ENCODE measurements around the gene FAM177A1. TPM values are rescaled to one million over a fixed set of nuclear protein-coding genes. Genes with fewer than 3 reads are reported as not detected.

The FAM177A1 gene
- total and polyA plus RNA-seq, 2 donors (not counting 3 experiments of a cell fraction or from before 2014, with no cell fraction given), result 19.9 to 64.1 TPM

GRCh38 chr14:35085441-35085840 is 39.4 kb downstream of the FAM177A1 start:
- ChIA-PET POLR2A (no interaction called here), CTCF (no interaction called here)
- intact Hi-C loops (cut with micrococcal nuclease), result no loop called here
- DNase-seq (ENCODE audit: low read depth, low spot score) (no peak), FAIRE-seq (no peak)
- Histone ChIP-seq H3K27me3 (ENCODE audit: control insufficient read depth in 2 of 2, insufficient read depth in 2 of 2, low read length in 2 of 2) (no peaks in the 10 kb centered on the region), H3K9me1 (replicated peaks; ENCODE audit: control insufficient read depth, extremely low read depth, insufficient read depth, low read length) (no peaks in the 10 kb centered on the region), H3K27ac (ENCODE audit: insufficient read depth, low read depth, low read length) (no peak overlapping the region), H2AFZ (ENCODE audit: low read depth, low read length) (no peak overlapping the region), H3K79me2 (ENCODE audit: control insufficient read depth, insufficient read depth, low read length) (no peaks in the 10 kb centered on the region), H3K4me2 (ENCODE audit: insufficient read depth, low read length) (no peak overlapping the region), H3K4me1 (ENCODE audit: control insufficient read depth, extremely low read depth, insufficient read depth, low read length) (no peaks in the 10 kb centered on the region), H3K9ac (replicated peaks; ENCODE audit: extremely low read depth, insufficient read depth, low read length) (no peak overlapping the region), H4K20me1 (replicated peaks; ENCODE audit: control insufficient read depth, extremely low read depth, insufficient read depth, low read length) (no peaks in the 10 kb centered on the region), H3K36me3 (ENCODE audit: control insufficient read depth in 2 of 2, extremely low read depth in 1 of 2, insufficient read depth in 2 of 2, low read length in 2 of 2) (peaks cover 4% of the 10 kb centered on the region in 2 experiments), H3K4me3 (replicated peaks in 1 of 3; ENCODE audit: insufficient read depth in 1 of 3, low read depth in 1 of 3, low read length in 3 of 3) (no peak overlapping the region), H3K9me3 (replicated peaks; ENCODE audit: control insufficient read depth, insufficient read depth, low read length) (no peaks in the 10 kb centered on the region)
- dilution Hi-C loops (cut with MboI; ENCODE audit: extremely low pct_ligation_motif_present, low sequenced_read_pairs), result no loop called here
- TF ChIP-seq JUN (IDR thresholded peaks at IDR 0.05; ENCODE audit: borderline replicate concordance, insufficient read depth, insufficient read length, low read depth), result no peak
- TF ChIP-seq POLR2AphosphoS5 (IDR thresholded peaks at IDR 0.05; ENCODE audit: insufficient read depth, low read depth, low read length), result no peak
- TF ChIP-seq GATA2 (IDR thresholded peaks at IDR 0.05; ENCODE audit: insufficient read depth, insufficient read length, low read depth, low read length), result no peak
- TF ChIP-seq MAX (IDR thresholded peaks at IDR 0.05; ENCODE audit: insufficient read depth, insufficient read length), result no peak
- no peak for TF ChIP-seq FOS (IDR thresholded peaks at IDR 0.05; ENCODE audit: borderline replicate concordance, insufficient read depth, low read length)
- TF ChIP-seq POLR2A (IDR thresholded peaks at IDR 0.05; ENCODE audit: low read depth, low read length), result no peak
- no peak for TF ChIP-seq MYC (IDR thresholded peaks at IDR 0.05; ENCODE audit: low read depth, low read length)
- no peak for TF ChIP-seq EZH2 (IDR thresholded peaks at IDR 0.05; ENCODE audit: borderline replicate concordance, low read depth, low read length, severe bottlenecking)
- no TSS peak for BruUV-seq (replicated peaks)

GRCh38 chr14:35088514-35088913 is 42.4 kb downstream of the FAM177A1 start:
- H3K9ac ChIP-seq (replicated peaks; ENCODE audit: extremely low read depth, insufficient read depth, low read length), result no peak overlapping the region
- DNase-seq (ENCODE audit: low read depth, low spot score) (no peak), FAIRE-seq (no peak)
- H3K4me1 ChIP-seq (ENCODE audit: control insufficient read depth, extremely low read depth, insufficient read depth, low read length), result no peaks in the 10 kb centered on the region
- H3K9me1 ChIP-seq (replicated peaks; ENCODE audit: control insufficient read depth, extremely low read depth, insufficient read depth, low read length), result no peaks in the 10 kb centered on the region
- H3K36me3 ChIP-seq (ENCODE audit: control insufficient read depth in 2 of 2, extremely low read depth in 1 of 2, insufficient read depth in 2 of 2, low read length in 2 of 2), result peaks cover 4% of the 10 kb centered on the region in 2 experiments
- H4K20me1 ChIP-seq (replicated peaks; ENCODE audit: control insufficient read depth, extremely low read depth, insufficient read depth, low read length), result no peaks in the 10 kb centered on the region
- no peak overlapping the region for H3K27ac ChIP-seq (ENCODE audit: insufficient read depth, low read depth, low read length)
- dilution Hi-C loops (cut with MboI; ENCODE audit: extremely low pct_ligation_motif_present, low sequenced_read_pairs), result no loop called here
- ChIA-PET CTCF (interaction anchor here (1.1 kb wide), 1 partner anchor 12 kb away, joined by 3 read pairs; no protein-coding TSS in a partner anchor), POLR2A (no interaction called here)
- no peak overlapping the region for H2AFZ ChIP-seq (ENCODE audit: low read depth, low read length)
- no peak overlapping the region for H3K4me3 ChIP-seq (replicated peaks in 1 of 3; ENCODE audit: insufficient read depth in 1 of 3, low read depth in 1 of 3, low read length in 3 of 3)
- intact Hi-C loops (cut with micrococcal nuclease), result no loop called here
- TF ChIP-seq MYC (IDR thresholded peaks at IDR 0.05; ENCODE audit: low read depth, low read length) (no peak), POLR2A (IDR thresholded peaks at IDR 0.05; ENCODE audit: low read depth, low read length) (no peak), FOS (IDR thresholded peaks at IDR 0.05; ENCODE audit: borderline replicate concordance, insufficient read depth, low read length) (no peak), POLR2AphosphoS5 (IDR thresholded peaks at IDR 0.05; ENCODE audit: insufficient read depth, low read depth, low read length) (no peak), CTCF (IDR thresholded peaks at IDR 0.05; ENCODE audit: extremely low read depth in 1 of 2, insufficient read depth in 1 of 2, low read depth in 1 of 2, low read length in 2 of 2) (no peak), EZH2 (IDR thresholded peaks at IDR 0.05; ENCODE audit: borderline replicate concordance, low read depth, low read length, severe bottlenecking) (no peak), GATA2 (IDR thresholded peaks at IDR 0.05; ENCODE audit: insufficient read depth, insufficient read length, low read depth, low read length) (no peak), MAX (IDR thresholded peaks at IDR 0.05; ENCODE audit: insufficient read depth, insufficient read length) (no peak), JUN (IDR thresholded peaks at IDR 0.05; ENCODE audit: borderline replicate concordance, insufficient read depth, insufficient read length, low read depth) (no peak)
- H3K79me2 ChIP-seq (ENCODE audit: control insufficient read depth, insufficient read depth, low read length), result no peaks in the 10 kb centered on the region
- H3K4me2 ChIP-seq (ENCODE audit: insufficient read depth, low read length), result no peak overlapping the region
- BruUV-seq (replicated peaks), result no TSS peak
- no peaks in the 10 kb centered on the region for H3K9me3 ChIP-seq (replicated peaks; ENCODE audit: control insufficient read depth, insufficient read depth, low read length)
- no peaks in the 10 kb centered on the region for H3K27me3 ChIP-seq (ENCODE audit: control insufficient read depth in 2 of 2, insufficient read depth in 2 of 2, low read length in 2 of 2)

Data from endothelial cell of umbilical vein (primary cell).